HG03095 (cell line): ENCODE measurements around the gene GJB2.
"Not testable (repeated sequence)": the region's sequence is repeated elsewhere in the genome, so short reads cannot be mapped to it uniquely, and the experiment has no call there.

Source experiments
- ATAC-seq: cut with Tn5 transposase; IDR thresholded peaks from one replicate; pipeline ENCODE4 v1.9.1; 2021; ENCODE audit warnings: moderate library complexity; ENCODE audit not compliant: unreplicated experiment

Gene GJB2

GRCh38 chr13:20171364-20171763, 21.4 kb downstream of the GJB2 start:
- no peak for ATAC-seq

GRCh38 chr13:20170921-20171320, 21.8 kb downstream of the GJB2 start:
- ATAC-seq = no peak

GRCh38 chr13:20168396-20168795, 24.3 kb downstream of the GJB2 start:
- no peak for ATAC-seq

GRCh38 chr13:20165417-20166257, 27.1 kb downstream of the GJB2 start:
- no peak for ATAC-seq

GRCh38 chr13:20161951-20162300, 30.8 kb downstream of the GJB2 start:
- ATAC-seq = no peak

GRCh38 chr13:20161275-20161950, 31.3 kb downstream of the GJB2 start:
- ATAC-seq = peak; percentile 39

- ATAC-seq = peak; percentile 65
Observed at GRCh38 chr13:20160306-20161274, 32.1 kb downstream of the GJB2 start, which contains the start of gene GJA3. TSS of gene GJA3 (minus strand) at chr13:20161052. CDS start at chr13:20143288, 17,764 bp downstream.

- ATAC-seq = no peak
Observed at GRCh38 chr13:20159646-20160305, 33.0 kb downstream of the GJB2 start.

GRCh38 chr13:20157151-20157796, 35.5 kb downstream of the GJB2 start:
- ATAC-seq = no peak

- no peak for ATAC-seq
Observed at GRCh38 chr13:20156702-20157101, 36.0 kb downstream of the GJB2 start.

GRCh38 chr13:20153290-20153689, 39.4 kb downstream of the GJB2 start:
- ATAC-seq = not testable (repeated sequence)

GRCh38 chr13:20151612-20152011, 41.1 kb downstream of the GJB2 start:
- ATAC-seq = no peak

- ATAC-seq = no peak
Observed at GRCh38 chr13:20151016-20151415, 41.7 kb downstream of the GJB2 start.

- no peak for ATAC-seq
Observed at GRCh38 chr13:20150561-20150960, 42.2 kb downstream of the GJB2 start.

GRCh38 chr13:20149762-20150161, 43.0 kb downstream of the GJB2 start:
- ATAC-seq = no peak

- ATAC-seq = no peak
Observed at GRCh38 chr13:20148501-20149183, 44.1 kb downstream of the GJB2 start.

GRCh38 chr13:20146381-20146780, 46.4 kb downstream of the GJB2 start:
- no peak for ATAC-seq

GRCh38 chr13:20145521-20145920, 47.2 kb downstream of the GJB2 start:
- ATAC-seq = no peak

GRCh38 chr13:20144141-20144850, 48.4 kb downstream of the GJB2 start:
- no peak for ATAC-seq
